Neural cell (in vitro differentiated cells): Measurements from ENCODE around the gene PRSS21. TPM values are rescaled to one million over a fixed set of nuclear protein-coding genes. Genes with fewer than 3 reads are reported as not detected.

ENCODE experiments used
- H2AFZ ChIP-seq: fragments of 200-600, 300-800 bp; sonication (generic), shearing (Covaris generic); 2 replicates; pipeline ENCODE4 v1.6.0; 2014; ENCODE audit warnings: low read depth, mild to moderate bottlenecking, antibody characterized with exemption, low read length, moderate library complexity
- H3F3A ChIP-seq: fragments of 200-600 bp; shearing (Covaris generic); 2 replicates; pipeline ENCODE4 v1.6.1; 2016; ENCODE audit warnings: mild to moderate bottlenecking, moderate library complexity, mixed read lengths, antibody characterized with exemption, low read length; ENCODE audit not compliant: insufficient read depth, poor library complexity, severe bottlenecking
- H3K27ac ChIP-seq: fragments of 200-600, 300-800 bp; sonication (generic), shearing (Covaris generic); 2 replicates; pipeline ENCODE4 v1.5.1; 2014; ENCODE audit warnings: mild to moderate bottlenecking, low read length, moderate library complexity
- H3K27me3 ChIP-seq: fragments of 300-800, 200-600 bp; sonication (generic), shearing (Covaris generic); 2 replicates; pipeline ENCODE4 v1.6.0; 2014; ENCODE audit warnings: mild to moderate bottlenecking, low read depth, low read length, moderate library complexity; ENCODE audit not compliant: insufficient read depth
- H3K36me3 ChIP-seq: fragments of 300-800, 200-600 bp; sonication (generic), shearing (Covaris generic); 2 replicates; pipeline ENCODE4 v1.5.1; 2014; ENCODE audit warnings: mild to moderate bottlenecking, antibody characterized with exemption, low read length, moderate library complexity; ENCODE audit not compliant: insufficient read depth
- H3K4me2 ChIP-seq: fragments of 300-800, 200-600 bp; sonication (generic), shearing (Covaris generic); 2 replicates; pipeline ENCODE4 v1.6.0; 2014; ENCODE audit warnings: mild to moderate bottlenecking, low read length
- H3K4me3 ChIP-seq: fragments of 300-800, 200-600 bp; sonication (generic), shearing (Covaris generic); 2 replicates; pipeline ENCODE4 v1.5.1; 2014; ENCODE audit warnings: mild to moderate bottlenecking, low read length, moderate library complexity
- H3K79me2 ChIP-seq: fragments of 200-600 bp; shearing (Covaris generic); replicated peaks from 2 replicates; pipeline ENCODE4 v1.6.0; 2014; ENCODE audit warnings: mild to moderate bottlenecking, low read length, moderate library complexity; ENCODE audit not compliant: insufficient read depth
- H3K9ac ChIP-seq: fragments of 300-800, 200-600 bp; sonication (generic), shearing (Covaris generic); 2 replicates; pipeline ENCODE4 v1.6.1; 2016; ENCODE audit warnings: mild to moderate bottlenecking, low read length, mixed read lengths
- H3K9me2 ChIP-seq: fragments of 200-600 bp; shearing (Covaris generic); 2 replicates; pipeline ENCODE4 v1.6.1; 2016; ENCODE audit warnings: mild to moderate bottlenecking, low read length, mixed read lengths; ENCODE audit not compliant: insufficient read depth
- H3K9me3 ChIP-seq: fragments of 200-600, 300-800 bp; sonication (generic), shearing (Covaris generic); 2 replicates; pipeline ENCODE4 v1.6.1; 2016; ENCODE audit warnings: mild to moderate bottlenecking, mixed run types, low read length, moderate library complexity, mixed read lengths
- H4K20me1 ChIP-seq: fragments of 200-600 bp; shearing (Covaris generic); 2 replicates; pipeline ENCODE4 v1.6.1; 2016; ENCODE audit warnings: mild to moderate bottlenecking, mixed run types; ENCODE audit not compliant: insufficient read depth
- EP300 ChIP-seq: fragments of 450-650 bp; conservative IDR thresholded peaks from 2 replicates; pipeline ENCODE4 v1.6.1; 2014; ENCODE audit warnings: antibody characterized with exemption, mild to moderate bottlenecking, moderate library complexity; ENCODE audit not compliant: poor library complexity, severe bottlenecking
- EZH2 ChIP-seq: fragments of 200-600, 300-800 bp; shearing (Covaris generic), sonication (generic); IDR thresholded peaks from 2 replicates; pipeline ENCODE4 v1.6.1; 2014; ENCODE audit warnings: antibody characterized with exemption, low read length, borderline replicate concordance, mild to moderate bottlenecking; ENCODE audit not compliant: insufficient read depth, poor library complexity, severe bottlenecking
- MXI1 ChIP-seq: fragments of 450-650 bp; conservative IDR thresholded peaks from 2 replicates; pipeline ENCODE4 v1.6.1; 2014; ENCODE audit warnings: antibody characterized with exemption, mild to moderate bottlenecking; ENCODE audit not compliant: poor library complexity, severe bottlenecking
- POLR2AphosphoS5 ChIP-seq: IDR thresholded peaks from 2 replicates; pipeline ENCODE4 v1.6.1; 2012
- RAD21 ChIP-seq: fragments of 450-650 bp; conservative IDR thresholded peaks from 2 replicates; pipeline ENCODE4 v1.6.1; 2014; ENCODE audit warnings: antibody characterized with exemption, mild to moderate bottlenecking, moderate library complexity
- REST ChIP-seq: IDR thresholded peaks from 2 replicates; pipeline ENCODE4 v1.6.1; 2012; ENCODE audit warnings: borderline replicate concordance
- SMC3 ChIP-seq: fragments of 450-650 bp; conservative IDR thresholded peaks from 2 replicates; pipeline ENCODE4 v1.6.1; 2014; ENCODE audit warnings: antibody characterized with exemption, mild to moderate bottlenecking, moderate library complexity; ENCODE audit not compliant: poor library complexity
- TAF1 ChIP-seq: IDR thresholded peaks from 2 replicates; pipeline ENCODE4 v1.6.1; 2012; ENCODE audit warnings: low read depth
- polyA plus RNA-seq: library from polyadenylated mRNA; depleted of rRNA; stranded (reverse); fragments of >200 nt; gene quantifications from 2 replicates; pipeline ENCODE4 v1.2.3, GENCODE V29; 2014
- TF ChIP-seq, protein P1 (sequence below): fragments of 450-650 bp; IDR thresholded peaks from 2 replicates; pipeline ENCODE4 v1.5.1; 2014; ENCODE audit warnings: antibody characterized with exemption, mild to moderate bottlenecking, moderate library complexity; ENCODE audit not compliant: poor library complexity, severe bottlenecking

Gene PRSS21
- polyA plus RNA-seq, 1 donor from 2014 or later: not detected

DNA sequence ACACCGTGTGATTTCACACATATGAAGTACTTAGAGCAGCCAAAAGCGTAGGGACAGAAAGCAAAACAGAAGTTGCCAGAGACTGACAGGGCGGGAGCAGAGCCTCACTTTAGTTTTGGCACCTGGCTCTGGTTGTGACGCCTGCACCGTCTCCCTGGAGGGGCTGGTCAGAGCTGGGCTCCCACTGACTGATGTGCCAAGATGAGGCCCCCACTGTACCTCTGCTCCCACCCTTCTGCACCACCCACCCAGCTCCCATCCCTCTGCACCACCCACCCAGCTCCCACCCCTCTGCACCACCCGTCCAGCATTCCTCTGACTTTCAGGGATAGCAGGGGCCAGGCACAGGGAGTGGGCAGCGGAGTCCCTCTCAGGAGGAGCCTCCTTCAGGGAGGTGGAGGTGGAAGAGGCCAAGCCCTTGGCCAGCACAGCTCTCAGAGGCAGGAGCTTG, 3.2 kb upstream of the PRSS21 start:
- Histone ChIP-seq H4K20me1 (no peaks in the 10 kb centered on the region), H3K9ac (no peak overlapping the region), H3K27me3 (no peaks in the 10 kb centered on the region), H3K79me2 (no peaks in the 10 kb centered on the region), H3K4me2 (no peak overlapping the region), H3K9me3 (no peaks in the 10 kb centered on the region), H3K27ac (no peak overlapping the region), H3K36me3 (no peaks in the 10 kb centered on the region), H3F3A (no peaks in the 10 kb centered on the region), H3K9me2 (no peaks in the 10 kb centered on the region), H2AFZ (no peak overlapping the region), H3K4me3 (no peak overlapping the region)
- no peak for TF ChIP-seq TAF1
- no peak for TF ChIP-seq POLR2AphosphoS5
- TF ChIP-seq SMC3: no peak

- no peak overlapping the region for H3K9ac ChIP-seq
- no peaks in the 10 kb centered on the region for H3K79me2 ChIP-seq
- no peaks in the 10 kb centered on the region for H3K27me3 ChIP-seq
- H3K4me3 ChIP-seq: no peak overlapping the region
- no peaks in the 10 kb centered on the region for H3F3A ChIP-seq
- no peaks in the 10 kb centered on the region for H3K9me3 ChIP-seq
- H3K27ac ChIP-seq: no peak overlapping the region
- H3K4me2 ChIP-seq: no peak overlapping the region
- no peaks in the 10 kb centered on the region for H3K36me3 ChIP-seq
- no peak overlapping the region for H2AFZ ChIP-seq
- H3K9me2 ChIP-seq: no peaks in the 10 kb centered on the region
- H4K20me1 ChIP-seq: no peaks in the 10 kb centered on the region
- TF ChIP-seq, protein P1, sequence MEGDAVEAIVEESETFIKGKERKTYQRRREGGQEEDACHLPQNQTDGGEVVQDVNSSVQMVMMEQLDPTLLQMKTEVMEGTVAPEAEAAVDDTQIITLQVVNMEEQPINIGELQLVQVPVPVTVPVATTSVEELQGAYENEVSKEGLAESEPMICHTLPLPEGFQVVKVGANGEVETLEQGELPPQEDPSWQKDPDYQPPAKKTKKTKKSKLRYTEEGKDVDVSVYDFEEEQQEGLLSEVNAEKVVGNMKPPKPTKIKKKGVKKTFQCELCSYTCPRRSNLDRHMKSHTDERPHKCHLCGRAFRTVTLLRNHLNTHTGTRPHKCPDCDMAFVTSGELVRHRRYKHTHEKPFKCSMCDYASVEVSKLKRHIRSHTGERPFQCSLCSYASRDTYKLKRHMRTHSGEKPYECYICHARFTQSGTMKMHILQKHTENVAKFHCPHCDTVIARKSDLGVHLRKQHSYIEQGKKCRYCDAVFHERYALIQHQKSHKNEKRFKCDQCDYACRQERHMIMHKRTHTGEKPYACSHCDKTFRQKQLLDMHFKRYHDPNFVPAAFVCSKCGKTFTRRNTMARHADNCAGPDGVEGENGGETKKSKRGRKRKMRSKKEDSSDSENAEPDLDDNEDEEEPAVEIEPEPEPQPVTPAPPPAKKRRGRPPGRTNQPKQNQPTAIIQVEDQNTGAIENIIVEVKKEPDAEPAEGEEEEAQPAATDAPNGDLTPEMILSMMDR: no peak
Observed at GRCh38 chr16:2814551-2815298, 2.3 kb upstream of the PRSS21 start.

GRCh38 chr16:2815299-2815771, 1.7 kb upstream of the PRSS21 start:
- Histone ChIP-seq H3K4me3 (no peak overlapping the region), H3K9ac (no peak overlapping the region), H3K9me3 (no peaks in the 10 kb centered on the region), H3K36me3 (no peaks in the 10 kb centered on the region), H3K79me2 (no peaks in the 10 kb centered on the region), H2AFZ (no peak overlapping the region), H3K27me3 (no peaks in the 10 kb centered on the region), H3K27ac (no peak overlapping the region), H3F3A (no peaks in the 10 kb centered on the region), H3K9me2 (no peaks in the 10 kb centered on the region), H3K4me2 (no peak overlapping the region), H4K20me1 (no peaks in the 10 kb centered on the region)
- no peak for TF ChIP-seq EZH2
- TF ChIP-seq, protein P1: no peak
- no peak for TF ChIP-seq TAF1
- no peak for TF ChIP-seq RAD21
- no peak for TF ChIP-seq REST
- no peak for TF ChIP-seq SMC3
- no peak for TF ChIP-seq EP300
- no peak for TF ChIP-seq POLR2AphosphoS5
- TF ChIP-seq MXI1: no peak
